Measurements from ENCODE around the gene SPAG16. TPM values are rescaled to one million over a fixed set of nuclear protein-coding genes. Genes with fewer than 3 reads are reported as not detected.

Gene SPAG16
- total RNA-seq, 4 donors from 2014 or later, result 5.0 to 73.8 (median 21.6) TPM

DNA sequence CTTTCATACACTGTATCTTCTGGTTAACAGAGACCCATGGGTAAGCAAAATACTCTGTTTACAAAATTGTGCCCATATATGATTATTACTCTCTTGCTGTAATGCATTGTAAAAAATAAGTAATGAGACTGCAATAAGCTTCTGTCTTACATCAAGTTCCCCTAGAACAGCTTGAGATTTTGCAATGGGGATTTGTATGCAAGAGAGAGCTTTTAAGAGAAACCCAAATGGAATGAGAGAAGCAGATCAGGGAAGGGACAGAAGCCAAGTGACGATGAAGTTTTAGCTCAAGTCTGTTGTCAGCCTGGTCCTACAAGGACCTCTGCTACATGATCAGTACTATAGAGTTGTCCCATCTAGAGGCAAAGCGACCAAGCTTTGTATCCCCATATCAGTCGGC is 908.4 kb downstream of the SPAG16 start:
- DNase-seq, result no peak
- Histone ChIP-seq H3K27me3 (no peaks in the 10 kb centered on the region), H3K4me1 (no peaks in the 10 kb centered on the region), H3K4me3 (no peak overlapping the region), H3K36me3 (no peaks in the 10 kb centered on the region), H3K9me3 (no peaks in the 10 kb centered on the region), H3K27ac (no peak overlapping the region)
- TF ChIP-seq CTCF (IDR thresholded peaks at IDR 0.05) (no peak), POLR2A (IDR thresholded peaks at IDR 0.05) (no peak)
- intact Hi-C loops (cut with DNase I; ENCODE audit: low total_unique reads), result no loop called here

DNA sequence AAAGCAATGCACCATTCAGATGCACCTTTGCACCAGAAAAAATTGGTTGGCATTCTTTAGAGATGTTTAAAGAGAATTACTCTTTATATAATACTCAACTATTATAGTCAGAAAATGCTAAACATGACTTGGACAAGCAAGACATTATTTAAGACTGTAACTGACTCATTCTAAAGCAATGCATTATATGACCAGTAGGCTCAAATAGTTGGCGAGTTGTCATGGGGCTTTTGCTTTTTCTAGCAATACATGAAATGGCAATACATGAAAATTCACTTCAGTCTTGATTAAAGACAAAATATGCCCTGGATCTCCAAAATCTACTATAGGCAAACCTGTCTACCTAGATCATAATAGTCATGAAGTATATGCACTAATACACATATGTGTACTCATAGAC is 909.7 kb downstream of the SPAG16 start:
- no peak for DNase-seq
- intact Hi-C loops (cut with DNase I; ENCODE audit: low total_unique reads), result no loop called here
- H3K27me3 ChIP-seq, result no peaks in the 10 kb centered on the region
- no peak overlapping the region for H3K27ac ChIP-seq
- no peaks in the 10 kb centered on the region for H3K36me3 ChIP-seq
- TF ChIP-seq POLR2A (IDR thresholded peaks at IDR 0.05) (no peak), CTCF (IDR thresholded peaks at IDR 0.05) (no peak)
- no peaks in the 10 kb centered on the region for H3K9me3 ChIP-seq
- H3K4me1 ChIP-seq, result no peaks in the 10 kb centered on the region
- H3K4me3 ChIP-seq, result no peak overlapping the region

DNA sequence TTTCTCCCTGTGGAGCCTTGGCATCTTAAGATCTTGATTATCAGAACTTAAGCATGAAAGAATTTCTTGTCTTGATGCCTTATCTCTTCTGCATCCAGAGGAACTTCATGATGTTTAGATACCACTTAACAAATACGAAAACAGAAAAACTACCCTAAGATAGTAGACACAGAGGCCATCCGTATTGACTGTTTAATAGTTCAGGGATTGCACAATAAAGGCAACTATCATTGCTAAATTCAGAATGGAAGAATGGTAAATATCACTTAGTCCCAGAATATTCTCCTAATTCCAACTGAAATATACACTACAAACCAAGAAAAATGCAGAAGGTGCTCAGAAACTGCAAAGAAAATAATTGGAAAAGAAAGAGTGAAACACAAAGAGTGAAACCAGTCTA is 912.0 kb downstream of the SPAG16 start:
- Histone ChIP-seq H3K27me3 (no peaks in the 10 kb centered on the region), H3K36me3 (no peaks in the 10 kb centered on the region), H3K4me1 (no peaks in the 10 kb centered on the region), H3K27ac (no peak overlapping the region), H3K9me3 (no peaks in the 10 kb centered on the region), H3K4me3 (no peak overlapping the region)
- no peak for DNase-seq
- TF ChIP-seq CTCF (IDR thresholded peaks at IDR 0.05), result no peak
- TF ChIP-seq POLR2A (IDR thresholded peaks at IDR 0.05), result no peak
- intact Hi-C loops (cut with DNase I; ENCODE audit: low total_unique reads), result no loop called here

GRCh38 chr2:214201892-214202291 is 917.6 kb downstream of the SPAG16 start:
- Histone ChIP-seq H3K27ac (no peak overlapping the region), H3K4me3 (no peak overlapping the region), H3K36me3 (no peaks in the 10 kb centered on the region), H3K9me3 (no peaks in the 10 kb centered on the region), H3K4me1 (no peaks in the 10 kb centered on the region), H3K27me3 (no peaks in the 10 kb centered on the region)
- DNase-seq, result no peak
- intact Hi-C loops (cut with DNase I; ENCODE audit: low total_unique reads), result no loop called here
- TF ChIP-seq POLR2A (IDR thresholded peaks at IDR 0.05) (no peak), CTCF (IDR thresholded peaks at IDR 0.05) (no peak)

- Histone ChIP-seq H3K4me1 (no peaks in the 10 kb centered on the region), H3K27me3 (no peaks in the 10 kb centered on the region), H3K9me3 (no peaks in the 10 kb centered on the region), H3K27ac (no peak overlapping the region), H3K4me3 (no peak overlapping the region), H3K36me3 (no peaks in the 10 kb centered on the region)
- no peak for DNase-seq
- no peak for TF ChIP-seq POLR2A (IDR thresholded peaks at IDR 0.05)
- TF ChIP-seq CTCF (IDR thresholded peaks at IDR 0.05), result no peak
- intact Hi-C loops (cut with DNase I; ENCODE audit: low total_unique reads), result no loop called here
These were observed 919.0 kb downstream of the SPAG16 start for GRCh38 chr2:214203214-214203613.
